Astrocyte of the spinal cord (primary cell): Measurements from ENCODE around the gene EEF1AKMT1.

Source experiments
- DNase-seq: peaks from one replicate; pipeline ENCODE4 v3.0.0; 2011; ENCODE audit warnings: low read depth, low spot score
- H3K4me3 ChIP-seq: 2 replicates; pipeline ENCODE4 v1.5.1; 2011; ENCODE audit warnings: low read depth, mild to moderate bottlenecking, low read length, moderate library complexity
- CTCF ChIP-seq: IDR thresholded peaks from 2 replicates; pipeline ENCODE4 v1.5.1; 2012; ENCODE audit warnings: low read depth, mild to moderate bottlenecking, low read length, inconsistent platforms
- in situ Hi-C: cut with HindIII; loops from 2 replicates; pipeline ENCODE4 v1.10.0; 2017; ENCODE audit warnings: low sequenced_read_pairs

EEF1AKMT1 gene

GRCh38 chr13:20702915-20703779, 70.6 kb downstream of the EEF1AKMT1 start, which contains the start of gene IL17D:
Gene IL17D, plus strand, starts transcription at chr13:20703699. Its CDS starts 303 bp downstream, at chr13:20704002.
- in situ Hi-C loops = no loop called here
- DNase-seq = peak; percentile 16
- peak; percentile 6 for TF ChIP-seq CTCF
- peak within 1 kb of the TSS; percentile 63 for H3K4me3 ChIP-seq

- peak; percentile 20 for DNase-seq
- no peak for TF ChIP-seq CTCF
- in situ Hi-C loops = no loop called here
- H3K4me3 ChIP-seq = peak overlapping the region; percentile 63
These were observed 71.2 kb downstream of the EEF1AKMT1 start for GRCh38 chr13:20702530-20702914.

GRCh38 chr13:20701461-20701860, 72.3 kb downstream of the EEF1AKMT1 start:
- DNase-seq = no peak
- H3K4me3 ChIP-seq = no peak overlapping the region
- no peak for TF ChIP-seq CTCF
- in situ Hi-C loops = no loop called here

GRCh38 chr13:20700288-20700687, 73.5 kb downstream of the EEF1AKMT1 start:
- in situ Hi-C loops = no loop called here
- TF ChIP-seq CTCF = no peak
- DNase-seq = no peak
- no peak overlapping the region for H3K4me3 ChIP-seq

GRCh38 chr13:20699715-20700114, 74.0 kb downstream of the EEF1AKMT1 start:
- in situ Hi-C loops = no loop called here
- no peak for DNase-seq
- no peak overlapping the region for H3K4me3 ChIP-seq
- no peak for TF ChIP-seq CTCF

GRCh38 chr13:20696073-20696472, 77.7 kb downstream of the EEF1AKMT1 start:
- in situ Hi-C loops = no loop called here
- no peak for TF ChIP-seq CTCF
- H3K4me3 ChIP-seq = no peak overlapping the region
- DNase-seq = no peak
